RKO (cell line): ENCODE results near the gene RFXANK.
"Not testable (repeated sequence)": the region's sequence is repeated elsewhere in the genome, so short reads cannot be mapped to it uniquely, and the experiment has no call there.

Experiments used
- DNase-seq: peaks from one replicate; pipeline ENCODE4 v3.0.0-alpha.2; 2016; ENCODE audit warnings: low spot score

Gene RFXANK

GRCh38 chr19:19206938-19207337 lies 14.9 kb downstream of the RFXANK start:
- no peak for DNase-seq

- no peak for DNase-seq
Measured at GRCh38 chr19:19207637-19208572, 15.8 kb downstream of the RFXANK start.

- DNase-seq: peak; percentile 56
Measured at GRCh38 chr19:19209372-19209771, 17.3 kb downstream of the RFXANK start.

GRCh38 chr19:19211499-19212420 lies 19.7 kb downstream of the RFXANK start, which contains the start of gene NCAN:
TSS of gene NCAN (plus strand) at chr19:19211958. CDS start at chr19:19216954, 4,996 bp downstream.
- no peak for DNase-seq

- DNase-seq: no peak
Measured at GRCh38 chr19:19212916-19213315, 20.9 kb downstream of the RFXANK start.

GRCh38 chr19:19213426-19214158 lies 21.5 kb downstream of the RFXANK start:
- DNase-seq: no peak

- DNase-seq: no peak
Measured at GRCh38 chr19:19214159-19214490, 22.1 kb downstream of the RFXANK start.

- DNase-seq: peak; percentile 63
Measured at GRCh38 chr19:19214892-19215291, 22.8 kb downstream of the RFXANK start.

GRCh38 chr19:19215792-19216191 lies 23.7 kb downstream of the RFXANK start:
- no peak for DNase-seq

- DNase-seq: peak; percentile 66
Measured at GRCh38 chr19:19217099-19217498, 25.0 kb downstream of the RFXANK start.

- DNase-seq: no peak
Measured at GRCh38 chr19:19218911-19219310, 26.9 kb downstream of the RFXANK start.

- DNase-seq: not testable (repeated sequence)
Measured at GRCh38 chr19:19221000-19221399, 28.9 kb downstream of the RFXANK start.

GRCh38 chr19:19223060-19223459 lies 31.0 kb downstream of the RFXANK start:
- no peak for DNase-seq

- DNase-seq: no peak
Measured at GRCh38 chr19:19223636-19224035, 31.6 kb downstream of the RFXANK start.

GRCh38 chr19:19224150-19224851 lies 32.2 kb downstream of the RFXANK start:
- no peak for DNase-seq

- no peak for DNase-seq
Measured at GRCh38 chr19:19224852-19225494, 32.9 kb downstream of the RFXANK start.

- no peak for DNase-seq
Measured at GRCh38 chr19:19226204-19226603, 34.1 kb downstream of the RFXANK start.

GRCh38 chr19:19226663-19227062 lies 34.6 kb downstream of the RFXANK start:
- no peak for DNase-seq

GRCh38 chr19:19227217-19227616 lies 35.2 kb downstream of the RFXANK start:
- DNase-seq: no peak

GRCh38 chr19:19229701-19230100 lies 37.6 kb downstream of the RFXANK start:
- no peak for DNase-seq

GRCh38 chr19:19230999-19231398 lies 38.9 kb downstream of the RFXANK start:
- no peak for DNase-seq
